ENCODE measurements around the gene MBTD1. TPM values are rescaled to one million over a fixed set of nuclear protein-coding genes. Genes with fewer than 3 reads are reported as not detected.

The MBTD1 gene
- total and polyA plus RNA-seq, 9 of the 15 experiments (the other 6 are each of a cell fraction or from before 2014, with no cell fraction given) = 2.1 to 26.3 (median 13.3) TPM

DNA sequence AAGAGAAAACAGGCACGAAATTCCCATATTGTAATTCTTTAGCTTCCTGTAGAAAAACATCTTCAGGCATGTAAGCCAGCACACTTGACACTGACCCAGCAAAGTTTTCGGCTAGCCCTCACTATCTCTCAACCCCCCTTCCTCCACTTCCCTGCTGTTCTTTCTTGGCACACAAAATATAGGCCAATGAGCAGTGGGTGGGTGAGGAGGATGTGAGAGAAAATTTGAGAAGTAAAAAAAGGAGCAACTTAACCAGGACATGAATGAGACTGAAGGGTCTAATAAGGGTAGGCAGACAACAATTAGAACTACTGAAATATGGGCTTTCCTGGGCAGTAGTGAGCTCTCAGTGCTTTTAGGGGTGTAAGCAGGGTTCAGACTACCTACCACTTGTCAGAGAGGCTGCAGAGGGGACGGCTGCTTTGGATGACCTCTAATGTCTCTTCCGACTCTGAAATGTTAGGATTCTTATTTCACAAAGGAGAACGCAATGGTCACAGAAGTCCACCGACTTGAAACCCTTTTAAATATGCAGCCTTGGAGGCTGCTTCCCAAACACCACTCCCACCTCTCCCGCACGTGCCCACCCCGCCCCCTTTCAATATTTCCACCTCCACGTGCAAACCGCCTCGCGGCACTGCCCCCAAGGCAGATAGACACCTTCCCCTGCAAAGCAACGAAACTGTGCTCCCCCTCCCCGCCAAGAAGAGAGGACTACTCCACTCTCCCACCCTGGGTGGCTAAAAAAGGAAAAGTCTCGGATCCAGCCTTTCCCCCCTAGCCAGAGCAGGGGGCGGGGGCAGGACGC is 889 bp downstream of the MBTD1 start (continued):
- TF ChIP-seq, protein P1, sequence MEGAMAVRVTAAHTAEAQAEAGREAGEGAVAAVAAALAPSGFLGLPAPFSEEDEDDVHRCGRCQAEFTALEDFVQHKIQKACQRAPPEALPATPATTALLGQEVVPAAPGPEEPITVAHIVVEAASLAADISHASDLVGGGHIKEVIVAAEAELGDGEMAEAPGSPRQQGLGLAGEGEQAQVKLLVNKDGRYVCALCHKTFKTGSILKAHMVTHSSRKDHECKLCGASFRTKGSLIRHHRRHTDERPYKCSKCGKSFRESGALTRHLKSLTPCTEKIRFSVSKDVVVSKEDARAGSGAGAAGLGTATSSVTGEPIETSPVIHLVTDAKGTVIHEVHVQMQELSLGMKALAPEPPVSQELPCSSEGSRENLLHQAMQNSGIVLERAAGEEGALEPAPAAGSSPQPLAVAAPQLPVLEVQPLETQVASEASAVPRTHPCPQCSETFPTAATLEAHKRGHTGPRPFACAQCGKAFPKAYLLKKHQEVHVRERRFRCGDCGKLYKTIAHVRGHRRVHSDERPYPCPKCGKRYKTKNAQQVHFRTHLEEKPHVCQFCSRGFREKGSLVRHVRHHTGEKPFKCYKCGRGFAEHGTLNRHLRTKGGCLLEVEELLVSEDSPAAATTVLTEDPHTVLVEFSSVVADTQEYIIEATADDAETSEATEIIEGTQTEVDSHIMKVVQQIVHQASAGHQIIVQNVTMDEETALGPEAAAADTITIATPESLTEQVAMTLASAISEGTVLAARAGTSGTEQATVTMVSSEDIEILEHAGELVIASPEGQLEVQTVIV (CRISPR knock-in tag; IDR thresholded peaks at IDR 0.05; ENCODE audit: borderline replicate concordance) = no peak
- TF ChIP-seq, protein P2, sequence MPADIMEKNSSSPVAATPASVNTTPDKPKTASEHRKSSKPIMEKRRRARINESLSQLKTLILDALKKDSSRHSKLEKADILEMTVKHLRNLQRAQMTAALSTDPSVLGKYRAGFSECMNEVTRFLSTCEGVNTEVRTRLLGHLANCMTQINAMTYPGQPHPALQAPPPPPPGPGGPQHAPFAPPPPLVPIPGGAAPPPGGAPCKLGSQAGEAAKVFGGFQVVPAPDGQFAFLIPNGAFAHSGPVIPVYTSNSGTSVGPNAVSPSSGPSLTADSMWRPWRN (IDR thresholded peaks at IDR 0.05; ENCODE audit: low read depth) = peak; percentile 27; the same call in 1 of the 2 replicates
- TF ChIP-seq L3MBTL2 (IDR thresholded peaks at IDR 0.05) (peak; percentile 47; the same call in 1 of the 2 replicates), ZNF143 (CRISPR knock-in tag; IDR thresholded peaks at IDR 0.05) (no peak), PML (IDR thresholded peaks at IDR 0.05; ENCODE audit: low read length) (no peak), RBM15 (IDR thresholded peaks at IDR 0.05; ENCODE audit: insufficient read depth, low read length) (no peak), SMAD4 (CRISPR knock-in tag; conservative IDR thresholded peaks at IDR 0.05) (no peak), TGIF2 (CRISPR knock-in tag; IDR thresholded peaks at IDR 0.05) (no peak), NR1H2 (CRISPR knock-in tag; IDR thresholded peaks at IDR 0.05) (no peak), NFIC (IDR thresholded peaks at IDR 0.05) (no peak), ZNF121 (CRISPR knock-in tag; conservative IDR thresholded peaks at IDR 0.05) (no peak), ARHGAP35 (IDR thresholded peaks at IDR 0.05; ENCODE audit: partially characterized antibody) (no peak), NR4A1 (CRISPR knock-in tag; IDR thresholded peaks at IDR 0.05) (no peak), NR4A1 (tag; IDR thresholded peaks at IDR 0.05) (no peak), HNRNPK (IDR thresholded peaks at IDR 0.05; ENCODE audit: low read depth, low read length, poor library complexity, severe bottlenecking) (no peak), BHLHE40 (IDR thresholded peaks at IDR 0.05; ENCODE audit: low read length) (peak; percentile 96), MTA3 (IDR thresholded peaks at IDR 0.05; ENCODE audit: borderline replicate concordance) (no peak)
- TF ChIP-seq, protein P3, sequence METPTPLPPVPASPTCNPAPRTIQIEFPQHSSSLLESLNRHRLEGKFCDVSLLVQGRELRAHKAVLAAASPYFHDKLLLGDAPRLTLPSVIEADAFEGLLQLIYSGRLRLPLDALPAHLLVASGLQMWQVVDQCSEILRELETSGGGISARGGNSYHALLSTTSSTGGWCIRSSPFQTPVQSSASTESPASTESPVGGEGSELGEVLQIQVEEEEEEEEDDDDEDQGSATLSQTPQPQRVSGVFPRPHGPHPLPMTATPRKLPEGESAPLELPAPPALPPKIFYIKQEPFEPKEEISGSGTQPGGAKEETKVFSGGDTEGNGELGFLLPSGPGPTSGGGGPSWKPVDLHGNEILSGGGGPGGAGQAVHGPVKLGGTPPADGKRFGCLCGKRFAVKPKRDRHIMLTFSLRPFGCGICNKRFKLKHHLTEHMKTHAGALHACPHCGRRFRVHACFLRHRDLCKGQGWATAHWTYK (CRISPR knock-in tag; IDR thresholded peaks at IDR 0.05) = no peak
- TF ChIP-seq, protein P4, sequence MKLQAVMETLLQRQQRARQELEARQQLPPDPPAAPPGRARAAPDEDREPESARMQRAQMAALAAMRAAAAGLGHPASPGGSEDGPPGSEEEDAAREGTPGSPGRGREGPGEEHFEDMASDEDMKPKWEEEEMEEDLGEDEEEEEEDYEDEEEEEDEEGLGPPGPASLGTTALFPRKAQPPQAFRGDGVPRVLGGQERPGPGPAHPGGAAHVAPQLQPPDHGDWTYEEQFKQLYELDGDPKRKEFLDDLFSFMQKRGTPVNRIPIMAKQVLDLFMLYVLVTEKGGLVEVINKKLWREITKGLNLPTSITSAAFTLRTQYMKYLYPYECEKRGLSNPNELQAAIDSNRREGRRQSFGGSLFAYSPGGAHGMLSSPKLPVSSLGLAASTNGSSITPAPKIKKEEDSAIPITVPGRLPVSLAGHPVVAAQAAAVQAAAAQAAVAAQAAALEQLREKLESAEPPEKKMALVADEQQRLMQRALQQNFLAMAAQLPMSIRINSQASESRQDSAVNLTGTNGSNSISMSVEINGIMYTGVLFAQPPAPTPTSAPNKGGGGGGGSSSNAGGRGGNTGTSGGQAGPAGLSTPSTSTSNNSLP (IDR thresholded peaks at IDR 0.05; ENCODE audit: borderline replicate concordance, low read depth, low read length) = no peak
- TF ChIP-seq, protein P5, sequence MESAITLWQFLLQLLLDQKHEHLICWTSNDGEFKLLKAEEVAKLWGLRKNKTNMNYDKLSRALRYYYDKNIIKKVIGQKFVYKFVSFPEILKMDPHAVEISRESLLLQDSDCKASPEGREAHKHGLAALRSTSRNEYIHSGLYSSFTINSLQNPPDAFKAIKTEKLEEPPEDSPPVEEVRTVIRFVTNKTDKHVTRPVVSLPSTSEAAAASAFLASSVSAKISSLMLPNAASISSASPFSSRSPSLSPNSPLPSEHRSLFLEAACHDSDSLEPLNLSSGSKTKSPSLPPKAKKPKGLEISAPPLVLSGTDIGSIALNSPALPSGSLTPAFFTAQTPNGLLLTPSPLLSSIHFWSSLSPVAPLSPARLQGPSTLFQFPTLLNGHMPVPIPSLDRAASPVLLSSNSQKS (CRISPR knock-in tag; IDR thresholded peaks at IDR 0.05) = no peak
